Islet precursor cell (in vitro differentiated cells): ENCODE data around the gene LAGE3.

Experiments used
- DNase-seq: peaks from one replicate; pipeline ENCODE4 v3.0.0-alpha.2; 2018

LAGE3 gene

GRCh38 chrX:154478728-154479622, at the start of gene LAGE3:
TSS of gene LAGE3 (minus strand) at chrX:154479281. CDS start at chrX:154478915, 366 bp downstream.
- peak; percentile 92 for DNase-seq

- DNase-seq: peak; percentile 90
Observed at GRCh38 chrX:154526901-154527675, 48.0 kb upstream of the LAGE3 start.

GRCh38 chrX:154525606-154526490, 46.8 kb upstream of the LAGE3 start:
- no peak for DNase-seq

GRCh38 chrX:154519389-154519788, 40.3 kb upstream of the LAGE3 start:
- no peak for DNase-seq

GRCh38 chrX:154517101-154517781, 38.2 kb upstream of the LAGE3 start:
- DNase-seq: no peak

GRCh38 chrX:154516656-154517100, 37.6 kb upstream of the LAGE3 start:
- peak; percentile 71 for DNase-seq

GRCh38 chrX:154515966-154516655, 37.0 kb upstream of the LAGE3 start, which contains the start of gene FAM3A:
TSS of gene FAM3A (minus strand) at chrX:154516232. CDS start at chrX:154515772, 460 bp downstream.
- DNase-seq: peak; percentile 95

GRCh38 chrX:154515090-154515965, 36.2 kb upstream of the LAGE3 start:
- DNase-seq: no peak

GRCh38 chrX:154513716-154514115, 34.6 kb upstream of the LAGE3 start:
- no peak for DNase-seq

GRCh38 chrX:154512879-154513553, 33.9 kb upstream of the LAGE3 start:
- DNase-seq: no peak

- no peak for DNase-seq
Observed at GRCh38 chrX:154511761-154512160, 32.7 kb upstream of the LAGE3 start.

GRCh38 chrX:154509455-154509854, 30.4 kb upstream of the LAGE3 start:
- DNase-seq: no peak

GRCh38 chrX:154508384-154508745, 29.3 kb upstream of the LAGE3 start:
- DNase-seq: no peak

- no peak for DNase-seq
Observed at GRCh38 chrX:154507673-154508383, 28.7 kb upstream of the LAGE3 start.

- no peak for DNase-seq
Observed at GRCh38 chrX:154506483-154507332, 27.6 kb upstream of the LAGE3 start.

GRCh38 chrX:154505734-154506133, 26.7 kb upstream of the LAGE3 start:
- peak; percentile 89 for DNase-seq

- no peak for DNase-seq
Observed at GRCh38 chrX:154502989-154503388, 23.9 kb upstream of the LAGE3 start.

GRCh38 chrX:154502098-154502497, 23.0 kb upstream of the LAGE3 start:
- no peak for DNase-seq
